Measurements from ENCODE around the gene LGSN.
"Not testable (repeated sequence)": the region's sequence is repeated elsewhere in the genome, so short reads cannot be mapped to it uniquely, and the experiment has no call there.

Gene LGSN

DNA sequence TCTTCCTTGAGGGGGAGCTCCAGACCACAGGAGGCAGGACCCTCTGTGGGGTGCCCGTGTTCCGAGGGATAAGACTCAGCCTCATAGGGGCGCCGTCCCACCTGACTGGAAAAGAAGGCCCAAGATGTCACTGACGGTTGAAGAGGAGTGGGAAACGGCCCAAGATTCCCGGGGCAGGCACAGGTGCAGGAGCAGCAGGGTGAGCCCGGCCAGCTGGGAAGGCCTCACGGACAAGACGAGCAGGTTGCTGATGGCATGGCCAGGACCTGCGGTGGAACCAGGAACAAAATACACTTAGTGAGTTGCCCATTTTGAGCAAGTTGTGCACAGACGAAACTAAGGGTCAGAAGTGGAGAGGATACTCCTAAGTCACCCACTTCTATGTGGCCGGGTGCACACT is 89.8 kb downstream of the LGSN start:
- not testable (repeated sequence) for DNase-seq

DNA sequence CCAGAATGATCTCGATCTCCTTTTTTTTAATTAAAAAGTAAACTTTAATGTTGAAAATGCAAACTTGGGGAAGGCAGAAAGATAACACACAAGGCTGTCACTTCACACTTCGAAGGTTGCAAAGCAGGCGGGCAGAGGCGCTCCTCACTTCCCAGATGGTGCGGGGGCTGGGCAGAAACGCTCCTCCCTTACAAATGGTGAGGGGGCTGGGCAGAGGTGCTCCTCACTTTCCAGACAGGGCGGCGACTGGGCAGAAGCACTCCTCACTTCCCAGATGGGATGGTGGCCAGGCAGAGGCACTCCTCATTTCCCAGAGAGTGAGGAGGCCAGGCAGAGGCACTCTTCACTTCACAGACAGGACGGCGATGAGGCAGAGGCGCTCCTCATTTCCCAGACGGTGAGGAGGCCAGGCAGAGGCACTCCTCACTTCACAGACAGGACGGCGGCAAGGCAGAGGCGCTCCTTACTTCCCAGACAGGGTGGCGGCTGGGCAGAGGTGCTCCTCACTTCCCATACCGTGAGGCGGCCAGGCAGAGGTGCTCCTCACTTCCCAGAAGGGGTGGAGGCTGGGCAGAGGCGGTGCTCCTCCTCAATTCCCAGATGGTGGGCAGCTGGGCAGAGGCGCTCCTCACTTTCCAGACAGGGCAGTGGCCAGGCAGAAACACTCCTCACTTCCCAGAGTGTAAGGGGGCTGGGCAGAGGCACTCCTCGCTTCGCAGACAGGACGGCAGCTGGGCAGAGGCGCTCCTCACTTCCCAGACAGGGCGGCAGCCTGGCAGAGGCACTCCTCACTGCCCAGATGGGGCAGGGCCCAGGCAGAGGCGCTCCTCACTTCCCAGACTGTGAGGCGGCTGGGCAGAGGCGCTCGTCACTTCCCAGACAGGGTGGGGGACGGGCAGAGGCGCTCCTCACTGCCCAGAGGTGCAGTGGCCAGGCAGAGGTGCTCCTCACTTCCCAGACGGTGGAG is 91.6 kb downstream of the LGSN start:
- DNase-seq: not testable (repeated sequence)

DNA sequence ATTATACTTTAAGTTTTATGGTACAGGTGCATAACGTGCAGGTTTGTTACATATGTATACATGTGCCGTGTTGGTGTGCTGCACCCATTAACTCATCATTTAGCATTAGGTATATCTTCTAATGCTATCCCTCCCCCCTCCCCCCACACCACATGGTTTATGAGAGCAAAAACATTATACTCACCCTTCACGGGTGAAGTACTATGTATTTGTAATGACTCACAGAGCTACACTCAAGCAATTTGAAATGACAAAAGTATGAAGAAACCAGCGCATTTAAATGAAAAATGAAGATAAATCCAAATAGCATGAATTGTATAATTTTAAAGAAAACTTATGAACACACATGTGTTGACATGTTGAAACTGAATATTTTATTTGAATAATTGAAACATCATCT is 93.8 kb downstream of the LGSN start:
- not testable (repeated sequence) for DNase-seq
